Endothelial cell of umbilical vein (primary cell): ENCODE results near the gene RCOR1. TPM values are rescaled to one million over a fixed set of nuclear protein-coding genes. Genes with fewer than 3 reads are reported as not detected.

Source experiments
- BruUV-seq: library from RNA; stranded (reverse); fragments of 400-500 nt; replicated peaks from 2 replicates; lab custom pipeline; 2021; lab: Mats Ljungman, UMichigan
- CTCF ChIA-PET: fragments of 300-600, 350-600 bp; sonication (Branson Sonifier 250); formaldehyde crosslinking; loops from one replicate; lab custom pipeline; 2021; ENCODE audit warnings: antibody characterized with exemption, inconsistent platforms; lab: Charles Lee
- POLR2A ChIA-PET: fragments of 300-600, 350-600 bp; sonication (Branson Sonifier 250); formaldehyde crosslinking; loops from one replicate; lab custom pipeline; 2021; ENCODE audit warnings: antibody characterized with exemption, inconsistent platforms; lab: Charles Lee
- DNase-seq: peaks from one replicate; pipeline ENCODE4 v3.0.0-alpha.2; 2011; ENCODE audit warnings: low read depth, low spot score
- FAIRE-seq: peaks from 2 replicates; lab custom pipeline; 2011; peaks lifted over from hg19 to GRCh38; lab: Jason Lieb, UNC
- H2AFZ ChIP-seq: 2 replicates; pipeline ENCODE4 v1.6.0; 2012; ENCODE audit warnings: low read depth, low read length, control low read depth, inconsistent platforms
- H3K27ac ChIP-seq: 2 replicates; pipeline ENCODE4 v1.5.1; 2011; ENCODE audit warnings: low read depth, mild to moderate bottlenecking, control low read depth, low read length, moderate library complexity; ENCODE audit not compliant: insufficient read depth
- H3K27me3 ChIP-seq, 2 experiments: 2 replicates each; pipeline versions ENCODE4 v1.6.0 to v1.6.1; 2011; ENCODE audit warnings: low read length in 2 of 2, mixed read lengths in 1 of 2; ENCODE audit not compliant: control insufficient read depth in 2 of 2, insufficient read depth in 2 of 2
- H3K36me3 ChIP-seq, 2 experiments: 2 replicates in 1 of 2; 3 replicates in 1 of 2; pipeline ENCODE4 v1.5.1; 2011; ENCODE audit warnings: low read length in 2 of 2, mild to moderate bottlenecking in 1 of 2, moderate library complexity in 1 of 2; ENCODE audit not compliant: control insufficient read depth in 2 of 2, insufficient read depth in 2 of 2; ENCODE audit errors: extremely low read depth in 1 of 2
- H3K4me1 ChIP-seq: 3 replicates; pipeline ENCODE4 v1.5.1; 2011; ENCODE audit warnings: mild to moderate bottlenecking, low read length; ENCODE audit not compliant: control insufficient read depth, insufficient read depth; ENCODE audit errors: extremely low read depth
- H3K4me2 ChIP-seq: 2 replicates; pipeline ENCODE4 v1.6.1; 2011; ENCODE audit warnings: low read length, control low read depth, mixed read lengths; ENCODE audit not compliant: insufficient read depth
- H3K4me3 ChIP-seq, 3 experiments: fragments of 200-600 bp in 1 of 3; sonication (generic), shearing (Covaris generic) in 1 of 3; replicated peaks in 1 of 3; 2 replicates each; pipeline ENCODE4 v1.5.1; 2011 to 2016; ENCODE audit warnings: control low read depth in 3 of 3, low read length in 3 of 3, mild to moderate bottlenecking in 2 of 3, inconsistent platforms in 1 of 3, low read depth in 1 of 3, moderate library complexity in 1 of 3; ENCODE audit not compliant: insufficient read depth in 1 of 3
- H3K79me2 ChIP-seq: 2 replicates; pipeline ENCODE4 v1.6.0; 2012; ENCODE audit warnings: low read length, inconsistent platforms; ENCODE audit not compliant: control insufficient read depth, insufficient read depth
- H3K9ac ChIP-seq: replicated peaks from 2 replicates; pipeline ENCODE3; 2011; ENCODE audit warnings: low read length, control low read depth; ENCODE audit not compliant: insufficient read depth; ENCODE audit errors: extremely low read depth
- H3K9me1 ChIP-seq: replicated peaks from 3 replicates; pipeline ENCODE4 v1.6.0; 2011; ENCODE audit warnings: mild to moderate bottlenecking, low read length; ENCODE audit not compliant: control insufficient read depth, insufficient read depth; ENCODE audit errors: extremely low read depth
- H3K9me3 ChIP-seq: replicated peaks from 2 replicates; pipeline ENCODE4 v1.5.1; 2012; ENCODE audit warnings: low read length, inconsistent platforms; ENCODE audit not compliant: control insufficient read depth, insufficient read depth
- H4K20me1 ChIP-seq: replicated peaks from 2 replicates; pipeline ENCODE3; 2011; ENCODE audit warnings: mild to moderate bottlenecking, low read length; ENCODE audit not compliant: control insufficient read depth, insufficient read depth; ENCODE audit errors: extremely low read depth
- EZH2 ChIP-seq: IDR thresholded peaks from 2 replicates; pipeline ENCODE4 v1.6.1; 2012; ENCODE audit warnings: borderline replicate concordance, low read depth, mild to moderate bottlenecking, moderate library complexity, low read length, inconsistent platforms; ENCODE audit not compliant: severe bottlenecking
- FOS ChIP-seq: IDR thresholded peaks from 2 replicates; pipeline ENCODE4 v1.6.1; 2011; ENCODE audit warnings: mild to moderate bottlenecking, low read length, moderate library complexity, borderline replicate concordance; ENCODE audit not compliant: insufficient read depth
- GATA2 ChIP-seq: IDR thresholded peaks from 2 replicates; pipeline ENCODE4 v1.7.0; 2011; ENCODE audit warnings: low read depth, mild to moderate bottlenecking, moderate library complexity, mixed read lengths, low read length; ENCODE audit not compliant: insufficient read length, insufficient read depth
- JUN ChIP-seq: IDR thresholded peaks from 2 replicates; pipeline ENCODE4 v1.6.1; 2011; ENCODE audit warnings: borderline replicate concordance, low read depth; ENCODE audit not compliant: insufficient read length, insufficient read depth
- MAX ChIP-seq: IDR thresholded peaks from 2 replicates; pipeline ENCODE4 v1.6.1; 2011; ENCODE audit not compliant: insufficient read depth, insufficient read length
- MYC ChIP-seq: IDR thresholded peaks from one replicate; pipeline ENCODE4 v1.6.1; 2011; ENCODE audit warnings: mild to moderate bottlenecking, low read depth, low read length
- POLR2A ChIP-seq: IDR thresholded peaks from 2 replicates; pipeline ENCODE4 v1.6.1; 2012; ENCODE audit warnings: low read depth, mild to moderate bottlenecking, control low read depth, low read length
- POLR2AphosphoS5 ChIP-seq: IDR thresholded peaks from 2 replicates; pipeline ENCODE4 v1.6.1; 2012; ENCODE audit warnings: low read depth, mild to moderate bottlenecking, control low read depth, low read length, moderate library complexity; ENCODE audit not compliant: insufficient read depth
- dilution Hi-C: fragments of 300-500 bp; cut with MboI; formaldehyde crosslinking; loops from one replicate; pipeline ENCODE4 v1.15.0; 2019; ENCODE audit warnings: low sequenced_read_pairs; ENCODE audit not compliant: extremely low pct_ligation_motif_present
- intact Hi-C: fragments of 100-400 bp; cut with micrococcal nuclease; formaldehyde crosslinking; loops from one replicate; pipeline ENCODE4 v1.10.0; 2022
- polyA plus RNA-seq, 4 experiments: library from polyadenylated mRNA; depleted of rRNA in 3 of 4; stranded (reverse) in 3 of 4; unstranded in 1 of 4; fragments of >200 nt; gene quantifications; 2 replicates each; pipeline versions ENCODE4 v1.2.1 to v1.2.3, GENCODE V29; 2011 to 2012; ENCODE audit warnings: missing spikeins in 1 of 4
- total RNA-seq: library from RNA; stranded (reverse); gene quantifications from 2 replicates; pipeline ENCODE4 v1.2.3, GENCODE V29; 2021
- TF ChIP-seq, protein P1 (sequence below), 2 donors: IDR thresholded peaks; 1 replicate in 1 of 2; 2 replicates in 1 of 2; pipeline ENCODE4 v1.5.1; 2011; ENCODE audit warnings: low read length in 2 of 2, mild to moderate bottlenecking in 2 of 2, moderate library complexity in 2 of 2, control low read depth in 1 of 2, inconsistent platforms in 1 of 2, low read depth in 1 of 2; ENCODE audit not compliant: insufficient read depth in 1 of 2; ENCODE audit errors: extremely low read depth in 1 of 2

RCOR1 gene
- total and polyA plus RNA-seq, 2 donors (not counting 3 experiments of a cell fraction or from before 2014, with no cell fraction given): 15.6 to 32.2 TPM

DNA sequence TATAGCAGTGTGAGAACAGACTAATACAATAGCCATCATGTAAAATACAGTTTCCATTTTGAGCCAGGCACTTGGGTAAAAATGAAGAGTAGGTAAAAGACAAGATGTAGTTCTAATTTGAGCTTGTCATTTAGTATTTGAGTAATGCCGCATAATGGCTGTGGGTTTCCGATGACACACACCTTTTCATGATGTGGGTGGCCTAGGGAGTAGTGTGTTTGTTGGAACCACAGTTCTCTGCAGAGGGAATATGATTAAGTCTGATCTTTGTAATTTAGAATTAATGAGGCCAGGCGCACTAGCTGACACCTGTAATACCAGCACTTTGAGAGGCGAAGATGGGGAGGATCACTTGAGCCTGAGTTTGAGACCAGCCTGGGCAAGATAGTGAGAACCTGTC lies 61.8 kb downstream of the RCOR1 start:
- H3K4me2 ChIP-seq: peak overlapping the region; percentile 97
- intact Hi-C loops (loop anchor here (10.0 kb wide), 1 partner anchor 129 kb away; no protein-coding TSS in a partner anchor), dilution Hi-C loops (no loop called here)
- no peaks in the 10 kb centered on the region for H3K27me3 ChIP-seq
- no peaks in the 10 kb centered on the region for H3K9me1 ChIP-seq
- no TSS peak for BruUV-seq
- POLR2A ChIA-PET: interaction anchor here (0.6 kb wide), 1 partner anchor 280 kb away, joined by 4 read pairs; no protein-coding TSS in a partner anchor
- H3K9ac ChIP-seq: no peak overlapping the region
- no peaks in the 10 kb centered on the region for H3K9me3 ChIP-seq
- TF ChIP-seq, protein P1, sequence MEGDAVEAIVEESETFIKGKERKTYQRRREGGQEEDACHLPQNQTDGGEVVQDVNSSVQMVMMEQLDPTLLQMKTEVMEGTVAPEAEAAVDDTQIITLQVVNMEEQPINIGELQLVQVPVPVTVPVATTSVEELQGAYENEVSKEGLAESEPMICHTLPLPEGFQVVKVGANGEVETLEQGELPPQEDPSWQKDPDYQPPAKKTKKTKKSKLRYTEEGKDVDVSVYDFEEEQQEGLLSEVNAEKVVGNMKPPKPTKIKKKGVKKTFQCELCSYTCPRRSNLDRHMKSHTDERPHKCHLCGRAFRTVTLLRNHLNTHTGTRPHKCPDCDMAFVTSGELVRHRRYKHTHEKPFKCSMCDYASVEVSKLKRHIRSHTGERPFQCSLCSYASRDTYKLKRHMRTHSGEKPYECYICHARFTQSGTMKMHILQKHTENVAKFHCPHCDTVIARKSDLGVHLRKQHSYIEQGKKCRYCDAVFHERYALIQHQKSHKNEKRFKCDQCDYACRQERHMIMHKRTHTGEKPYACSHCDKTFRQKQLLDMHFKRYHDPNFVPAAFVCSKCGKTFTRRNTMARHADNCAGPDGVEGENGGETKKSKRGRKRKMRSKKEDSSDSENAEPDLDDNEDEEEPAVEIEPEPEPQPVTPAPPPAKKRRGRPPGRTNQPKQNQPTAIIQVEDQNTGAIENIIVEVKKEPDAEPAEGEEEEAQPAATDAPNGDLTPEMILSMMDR (IDR thresholded peaks at IDR 0.05; ENCODE audit: extremely low read depth in 1 of 2, insufficient read depth in 1 of 2, low read depth in 1 of 2, low read length in 2 of 2): no peak
- TF ChIP-seq MYC (no peak), GATA2 (no peak), FOS (no peak), EZH2 (no peak), POLR2AphosphoS5 (no peak), POLR2A (no peak), JUN (no peak), MAX (no peak)
- no peak for DNase-seq
- peak overlapping the region; percentile 97 for H3K27ac ChIP-seq
- H3K79me2 ChIP-seq: peaks cover 65% of the 10 kb centered on the region
- no peak overlapping the region for H2AFZ ChIP-seq
- peaks cover 18% of the 10 kb centered on the region for H3K4me1 ChIP-seq
- no peak for FAIRE-seq
- no peaks in the 10 kb centered on the region for H3K36me3 ChIP-seq
- no peak overlapping the region for H3K4me3 ChIP-seq
- CTCF ChIA-PET: interaction anchor here (1.2 to 1.9 kb wide), 3 partner anchors 16 to 216 kb away, joined by 5 to 11 read pairs (median 7); no protein-coding TSS in a partner anchor
- no peaks in the 10 kb centered on the region for H4K20me1 ChIP-seq
